OCI-LY1 (cell line): ENCODE data around the gene CDK13.

Experiments
- H2AFZ ChIP-seq: fragments of 200-600 bp; sonication (generic), shearing (Covaris generic); 2 replicates; pipeline ENCODE4 v1.6.0; 2014; ENCODE audit warnings: antibody characterized with exemption, mild to moderate bottlenecking, low read length
- H3F3A ChIP-seq: fragments of 200-600 bp; sonication (generic), shearing (Covaris generic); 2 replicates; pipeline ENCODE4 v1.6.0; 2014; ENCODE audit warnings: mild to moderate bottlenecking, antibody characterized with exemption, low read length, moderate library complexity; ENCODE audit not compliant: insufficient read depth
- H3K27ac ChIP-seq: fragments of 200-600 bp; sonication (generic); 2 replicates; pipeline ENCODE4 v1.5.1; 2014; ENCODE audit warnings: low read length, mixed run types, mild to moderate bottlenecking, low read depth; ENCODE audit not compliant: poor library complexity, severe bottlenecking
- H3K27me3 ChIP-seq: fragments of 200-600 bp; sonication (generic); 2 replicates; pipeline ENCODE4 v1.6.0; 2014; ENCODE audit warnings: antibody characterized with exemption, mild to moderate bottlenecking, low read length, moderate library complexity; ENCODE audit not compliant: insufficient read depth
- H3K36me3 ChIP-seq: fragments of 200-600 bp; sonication (generic); 2 replicates; pipeline ENCODE4 v1.6.1; 2014; ENCODE audit warnings: mild to moderate bottlenecking, antibody characterized with exemption, low read length, moderate library complexity, mixed read lengths; ENCODE audit not compliant: insufficient read depth
- H3K4me1 ChIP-seq: fragments of 200-600 bp; sonication (generic); 2 replicates; pipeline ENCODE4 v1.5.1; 2014; ENCODE audit warnings: mild to moderate bottlenecking, low read length, moderate library complexity; ENCODE audit not compliant: insufficient read depth, severe bottlenecking
- H3K4me2 ChIP-seq: fragments of 200-600 bp; sonication (generic), shearing (Covaris generic); 2 replicates; pipeline ENCODE4 v1.6.1; 2014; ENCODE audit warnings: low read length
- H3K4me3 ChIP-seq: fragments of 200-600 bp; sonication (generic); 2 replicates; pipeline ENCODE4 v1.5.1; 2014; ENCODE audit warnings: low read length, low read depth, mild to moderate bottlenecking, mixed read lengths; ENCODE audit not compliant: poor library complexity, severe bottlenecking
- H3K79me2 ChIP-seq: fragments of 200-600 bp; shearing (Covaris generic); 2 replicates; pipeline ENCODE4 v1.6.1; 2016; ENCODE audit warnings: mixed run types, low read length, mixed read lengths; ENCODE audit not compliant: insufficient read depth
- H3K9ac ChIP-seq: fragments of 200-600 bp; sonication (generic), shearing (Covaris generic); 2 replicates; pipeline ENCODE4 v1.6.1; 2014; ENCODE audit warnings: mild to moderate bottlenecking, low read length, mixed read lengths
- H3K9me2 ChIP-seq: fragments of 200-600 bp; sonication (generic), shearing (Covaris generic); 2 replicates; pipeline ENCODE4 v1.6.1; 2014; ENCODE audit warnings: low read depth, mild to moderate bottlenecking, low read length, mixed read lengths
- H3K9me3 ChIP-seq: fragments of 200-600 bp; shearing (Covaris generic); 2 replicates; pipeline ENCODE4 v1.6.1; 2014; ENCODE audit warnings: low read length, mixed read lengths
- H4K20me1 ChIP-seq: fragments of 200-600 bp; sonication (generic), shearing (Covaris generic); 2 replicates; pipeline ENCODE4 v1.6.0; 2016; ENCODE audit warnings: mild to moderate bottlenecking, low read length; ENCODE audit not compliant: insufficient read depth
- EZH2 ChIP-seq: fragments of 200-600 bp; sonication (generic), shearing (Covaris generic); IDR thresholded peaks from 2 replicates; pipeline ENCODE4 v1.8.0; 2017; ENCODE audit warnings: borderline replicate concordance, mixed run types, mild to moderate bottlenecking, antibody characterized with exemption, low read length, moderate library complexity, mixed read lengths
- TF ChIP-seq, protein P1 (sequence below): fragments of 200-600 bp; sonication (generic), shearing (Covaris generic); IDR thresholded peaks from 2 replicates; pipeline ENCODE4 v1.5.1; 2017; ENCODE audit warnings: mild to moderate bottlenecking, antibody characterized with exemption, low read length, moderate library complexity, mixed read lengths

Gene CDK13

GRCh38 chr7:39934132-39934531 is 15.9 kb upstream of the CDK13 start:
- no peaks in the 10 kb centered on the region for H3K4me1 ChIP-seq
- H3K4me2 ChIP-seq = no peak overlapping the region
- no peaks in the 10 kb centered on the region for H4K20me1 ChIP-seq
- H2AFZ ChIP-seq = no peak overlapping the region
- no peaks in the 10 kb centered on the region for H3K79me2 ChIP-seq
- no peaks in the 10 kb centered on the region for H3K36me3 ChIP-seq
- no peaks in the 10 kb centered on the region for H3K9me2 ChIP-seq
- no peak overlapping the region for H3K9ac ChIP-seq
- no peak overlapping the region for H3K4me3 ChIP-seq
- H3K27ac ChIP-seq = no peak overlapping the region
- no peaks in the 10 kb centered on the region for H3K9me3 ChIP-seq
- no peak for TF ChIP-seq EZH2
- TF ChIP-seq, protein P1, sequence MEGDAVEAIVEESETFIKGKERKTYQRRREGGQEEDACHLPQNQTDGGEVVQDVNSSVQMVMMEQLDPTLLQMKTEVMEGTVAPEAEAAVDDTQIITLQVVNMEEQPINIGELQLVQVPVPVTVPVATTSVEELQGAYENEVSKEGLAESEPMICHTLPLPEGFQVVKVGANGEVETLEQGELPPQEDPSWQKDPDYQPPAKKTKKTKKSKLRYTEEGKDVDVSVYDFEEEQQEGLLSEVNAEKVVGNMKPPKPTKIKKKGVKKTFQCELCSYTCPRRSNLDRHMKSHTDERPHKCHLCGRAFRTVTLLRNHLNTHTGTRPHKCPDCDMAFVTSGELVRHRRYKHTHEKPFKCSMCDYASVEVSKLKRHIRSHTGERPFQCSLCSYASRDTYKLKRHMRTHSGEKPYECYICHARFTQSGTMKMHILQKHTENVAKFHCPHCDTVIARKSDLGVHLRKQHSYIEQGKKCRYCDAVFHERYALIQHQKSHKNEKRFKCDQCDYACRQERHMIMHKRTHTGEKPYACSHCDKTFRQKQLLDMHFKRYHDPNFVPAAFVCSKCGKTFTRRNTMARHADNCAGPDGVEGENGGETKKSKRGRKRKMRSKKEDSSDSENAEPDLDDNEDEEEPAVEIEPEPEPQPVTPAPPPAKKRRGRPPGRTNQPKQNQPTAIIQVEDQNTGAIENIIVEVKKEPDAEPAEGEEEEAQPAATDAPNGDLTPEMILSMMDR = no peak
- H3F3A ChIP-seq = no peaks in the 10 kb centered on the region
- H3K27me3 ChIP-seq = no peaks in the 10 kb centered on the region; the same call in 1 of the 2 replicates

DNA sequence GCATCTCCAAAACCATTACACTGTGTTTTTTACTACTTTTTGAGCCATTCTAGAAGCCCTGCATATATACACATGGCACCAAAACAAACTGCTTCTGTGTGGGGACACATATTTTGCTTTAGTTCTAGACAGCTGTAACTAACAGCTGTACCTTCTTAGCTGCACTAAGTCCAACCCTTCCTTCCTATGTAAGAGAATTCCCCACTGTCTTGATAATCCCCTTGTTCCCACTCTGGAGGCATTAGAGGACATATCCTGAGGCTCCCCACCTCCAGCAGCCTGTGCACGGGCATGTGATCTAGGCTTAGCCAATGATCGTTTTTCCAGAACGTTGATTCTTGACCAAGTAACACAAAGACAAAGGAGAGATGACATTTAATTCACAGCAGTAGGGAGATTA is 13.3 kb upstream of the CDK13 start:
- Histone ChIP-seq H3K4me2 (no peak overlapping the region), H3K4me1 (no peaks in the 10 kb centered on the region), H3K9ac (no peak overlapping the region), H3K27ac (no peak overlapping the region), H3K27me3 (no peaks in the 10 kb centered on the region), H3K79me2 (no peaks in the 10 kb centered on the region), H3K9me2 (no peaks in the 10 kb centered on the region), H2AFZ (no peak overlapping the region), H3K36me3 (no peaks in the 10 kb centered on the region), H3F3A (no peaks in the 10 kb centered on the region), H4K20me1 (no peaks in the 10 kb centered on the region), H3K9me3 (no peaks in the 10 kb centered on the region), H3K4me3 (no peak overlapping the region)
- TF ChIP-seq, protein P1 = no peak
- no peak for TF ChIP-seq EZH2

DNA sequence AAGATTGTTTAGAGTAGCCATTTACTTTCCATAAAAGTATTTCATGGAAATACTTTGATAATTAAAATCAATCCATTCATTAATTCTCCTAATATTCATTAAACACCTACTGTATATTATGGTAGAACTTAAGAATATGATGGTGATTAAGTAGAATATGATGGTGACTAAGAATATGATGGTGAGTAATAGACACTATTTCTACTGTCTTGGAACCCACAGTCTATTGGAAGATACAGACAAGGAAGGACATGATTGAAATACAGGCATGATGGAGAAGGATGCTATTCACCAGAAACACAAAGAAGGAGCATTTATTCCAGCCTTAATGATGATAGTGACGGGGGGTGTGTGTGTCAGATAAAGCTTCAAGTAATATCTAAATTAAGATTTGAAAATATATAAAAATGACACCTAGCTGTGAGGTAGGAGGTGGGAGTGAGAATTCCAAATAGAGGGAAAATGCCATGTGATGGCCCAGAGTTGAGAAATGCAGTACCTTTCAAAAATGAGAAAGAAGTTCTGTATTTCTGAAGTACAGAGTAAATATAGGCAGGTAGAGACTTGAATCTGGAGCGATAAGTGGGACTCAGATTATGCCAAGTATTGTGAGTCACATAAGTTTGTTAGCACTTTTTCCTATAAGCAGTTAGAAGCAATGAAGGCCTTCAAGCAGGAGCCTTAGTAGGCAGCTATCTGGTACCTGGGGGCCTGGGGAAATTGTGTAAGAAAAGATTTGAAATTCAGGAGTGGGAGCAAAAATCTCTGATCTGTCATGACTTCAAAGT is 12.5 kb upstream of the CDK13 start:
- Histone ChIP-seq H3K4me2 (no peak overlapping the region), H3K27ac (no peak overlapping the region), H3F3A (no peaks in the 10 kb centered on the region), H3K79me2 (no peaks in the 10 kb centered on the region), H4K20me1 (no peaks in the 10 kb centered on the region), H2AFZ (no peak overlapping the region), H3K4me1 (no peaks in the 10 kb centered on the region), H3K9me3 (no peaks in the 10 kb centered on the region), H3K4me3 (no peak overlapping the region), H3K9me2 (no peaks in the 10 kb centered on the region), H3K9ac (no peak overlapping the region), H3K36me3 (no peaks in the 10 kb centered on the region), H3K27me3 (no peaks in the 10 kb centered on the region; the same call in 1 of the 2 replicates)
- no peak for TF ChIP-seq EZH2
- TF ChIP-seq, protein P1 = no peak
